D721Med (cell line): ENCODE measurements around the gene SHROOM4.

Experiments
- DNase-seq: peaks from one replicate; pipeline ENCODE4 v3.0.0; 2011; ENCODE audit warnings: low spot score; ENCODE audit not compliant: insufficient read length
- FAIRE-seq: peaks from 2 replicates; lab custom pipeline; 2011; peaks lifted over from hg19 to GRCh38; lab: Jason Lieb, UNC
- TF ChIP-seq, protein P1 (sequence below): IDR thresholded peaks from 2 replicates; pipeline ENCODE4 v1.5.1; 2012; ENCODE audit warnings: mild to moderate bottlenecking, control low read depth; ENCODE audit not compliant: insufficient read depth; ENCODE audit errors: missing control alignments

The SHROOM4 gene, protein sequence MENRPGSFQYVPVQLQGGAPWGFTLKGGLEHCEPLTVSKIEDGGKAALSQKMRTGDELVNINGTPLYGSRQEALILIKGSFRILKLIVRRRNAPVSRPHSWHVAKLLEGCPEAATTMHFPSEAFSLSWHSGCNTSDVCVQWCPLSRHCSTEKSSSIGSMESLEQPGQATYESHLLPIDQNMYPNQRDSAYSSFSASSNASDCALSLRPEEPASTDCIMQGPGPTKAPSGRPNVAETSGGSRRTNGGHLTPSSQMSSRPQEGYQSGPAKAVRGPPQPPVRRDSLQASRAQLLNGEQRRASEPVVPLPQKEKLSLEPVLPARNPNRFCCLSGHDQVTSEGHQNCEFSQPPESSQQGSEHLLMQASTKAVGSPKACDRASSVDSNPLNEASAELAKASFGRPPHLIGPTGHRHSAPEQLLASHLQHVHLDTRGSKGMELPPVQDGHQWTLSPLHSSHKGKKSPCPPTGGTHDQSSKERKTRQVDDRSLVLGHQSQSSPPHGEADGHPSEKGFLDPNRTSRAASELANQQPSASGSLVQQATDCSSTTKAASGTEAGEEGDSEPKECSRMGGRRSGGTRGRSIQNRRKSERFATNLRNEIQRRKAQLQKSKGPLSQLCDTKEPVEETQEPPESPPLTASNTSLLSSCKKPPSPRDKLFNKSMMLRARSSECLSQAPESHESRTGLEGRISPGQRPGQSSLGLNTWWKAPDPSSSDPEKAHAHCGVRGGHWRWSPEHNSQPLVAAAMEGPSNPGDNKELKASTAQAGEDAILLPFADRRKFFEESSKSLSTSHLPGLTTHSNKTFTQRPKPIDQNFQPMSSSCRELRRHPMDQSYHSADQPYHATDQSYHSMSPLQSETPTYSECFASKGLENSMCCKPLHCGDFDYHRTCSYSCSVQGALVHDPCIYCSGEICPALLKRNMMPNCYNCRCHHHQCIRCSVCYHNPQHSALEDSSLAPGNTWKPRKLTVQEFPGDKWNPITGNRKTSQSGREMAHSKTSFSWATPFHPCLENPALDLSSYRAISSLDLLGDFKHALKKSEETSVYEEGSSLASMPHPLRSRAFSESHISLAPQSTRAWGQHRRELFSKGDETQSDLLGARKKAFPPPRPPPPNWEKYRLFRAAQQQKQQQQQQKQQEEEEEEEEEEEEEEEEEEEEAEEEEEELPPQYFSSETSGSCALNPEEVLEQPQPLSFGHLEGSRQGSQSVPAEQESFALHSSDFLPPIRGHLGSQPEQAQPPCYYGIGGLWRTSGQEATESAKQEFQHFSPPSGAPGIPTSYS (N-terminal part only)

DNA sequence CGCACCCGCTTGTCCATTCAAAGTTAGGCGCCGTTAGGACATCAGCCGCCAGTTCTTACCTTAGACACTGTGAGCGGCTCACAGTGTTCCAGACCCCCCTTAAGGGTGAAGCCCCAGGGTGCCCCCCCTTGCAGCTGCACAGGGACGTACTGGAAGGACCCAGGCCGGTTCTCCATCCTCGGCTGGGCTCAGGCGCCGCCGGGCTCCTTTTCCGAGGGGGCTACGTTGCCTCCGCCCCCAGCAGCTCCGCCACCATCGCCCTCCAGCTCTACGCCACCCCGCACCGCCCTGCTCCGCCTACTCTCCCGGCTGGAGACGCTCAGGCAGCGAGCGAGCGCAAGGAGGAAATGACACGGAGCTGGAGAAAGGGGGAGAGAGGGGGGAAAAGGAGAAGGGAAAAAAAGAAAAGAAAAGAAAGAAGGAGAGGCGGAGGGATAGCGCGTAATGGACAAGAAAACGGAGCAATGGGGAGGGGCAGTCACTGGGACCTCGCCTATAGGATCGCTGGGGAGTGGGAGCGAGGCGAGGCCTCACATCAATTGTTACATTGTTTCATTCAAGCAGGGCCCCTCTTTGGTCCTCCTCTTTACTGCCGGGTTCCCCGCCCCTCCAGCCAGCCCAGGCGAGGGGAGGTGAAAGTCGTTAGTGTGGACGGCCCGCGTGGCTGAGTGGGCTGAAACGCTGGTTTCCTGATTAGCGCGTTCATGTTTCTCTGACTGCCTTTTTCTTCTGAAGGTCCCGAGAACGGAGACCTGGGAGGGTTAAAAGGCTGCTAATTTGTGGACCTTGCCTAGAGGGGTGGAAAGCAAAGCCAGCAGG is at the start of gene SHROOM4:
Gene SHROOM4 (minus strand): TSS at position 352 of the 819 bp plus-strand sequence. CDS start 176 bp downstream, at position 176.
- TF ChIP-seq, protein P1, sequence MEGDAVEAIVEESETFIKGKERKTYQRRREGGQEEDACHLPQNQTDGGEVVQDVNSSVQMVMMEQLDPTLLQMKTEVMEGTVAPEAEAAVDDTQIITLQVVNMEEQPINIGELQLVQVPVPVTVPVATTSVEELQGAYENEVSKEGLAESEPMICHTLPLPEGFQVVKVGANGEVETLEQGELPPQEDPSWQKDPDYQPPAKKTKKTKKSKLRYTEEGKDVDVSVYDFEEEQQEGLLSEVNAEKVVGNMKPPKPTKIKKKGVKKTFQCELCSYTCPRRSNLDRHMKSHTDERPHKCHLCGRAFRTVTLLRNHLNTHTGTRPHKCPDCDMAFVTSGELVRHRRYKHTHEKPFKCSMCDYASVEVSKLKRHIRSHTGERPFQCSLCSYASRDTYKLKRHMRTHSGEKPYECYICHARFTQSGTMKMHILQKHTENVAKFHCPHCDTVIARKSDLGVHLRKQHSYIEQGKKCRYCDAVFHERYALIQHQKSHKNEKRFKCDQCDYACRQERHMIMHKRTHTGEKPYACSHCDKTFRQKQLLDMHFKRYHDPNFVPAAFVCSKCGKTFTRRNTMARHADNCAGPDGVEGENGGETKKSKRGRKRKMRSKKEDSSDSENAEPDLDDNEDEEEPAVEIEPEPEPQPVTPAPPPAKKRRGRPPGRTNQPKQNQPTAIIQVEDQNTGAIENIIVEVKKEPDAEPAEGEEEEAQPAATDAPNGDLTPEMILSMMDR, result no peak
- FAIRE-seq (no peak), DNase-seq (no peak)

DNA sequence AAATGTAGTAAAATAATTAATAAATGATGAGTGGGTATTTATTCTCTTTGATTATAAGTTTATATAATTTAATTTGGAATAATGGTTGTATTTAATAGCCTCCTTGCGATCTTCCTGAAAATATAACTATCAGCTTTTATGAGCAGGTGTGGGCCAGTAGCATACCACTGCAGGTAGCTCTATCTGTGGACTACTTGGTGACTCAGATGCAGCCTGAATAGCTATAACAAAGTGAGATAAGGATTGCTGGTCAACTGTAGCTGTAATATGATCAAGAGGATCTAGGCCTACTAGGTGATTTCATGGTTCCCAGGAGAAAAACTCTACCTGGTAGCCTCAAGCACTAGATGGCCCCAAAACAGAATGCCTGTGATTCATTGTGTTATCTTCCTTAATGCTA is 49.5 kb upstream of the SHROOM4 start:
- TF ChIP-seq, protein P1, result no peak
- FAIRE-seq, result no peak
- DNase-seq, result no peak

DNA sequence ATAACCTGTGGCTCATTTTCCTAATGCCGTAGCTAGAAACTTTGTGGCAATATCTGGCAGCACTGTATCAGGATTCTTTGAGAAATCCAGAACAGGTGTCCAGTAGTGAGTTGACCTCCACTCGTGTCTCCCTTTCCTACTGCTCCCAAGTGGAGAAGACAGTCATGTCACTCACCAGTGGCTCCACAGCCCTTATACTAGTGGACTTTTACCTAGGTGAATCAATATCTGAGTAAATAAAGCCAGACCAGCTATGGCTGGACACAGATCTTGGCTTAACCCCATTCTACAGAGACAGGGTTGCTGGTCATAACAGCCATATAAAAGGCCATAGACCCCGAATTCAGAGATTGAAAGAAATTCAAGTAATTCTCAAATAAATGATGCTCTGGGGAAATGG is 46.5 kb upstream of the SHROOM4 start:
- TF ChIP-seq, protein P1, result no peak
- DNase-seq, result no peak
- FAIRE-seq, result no peak

DNA sequence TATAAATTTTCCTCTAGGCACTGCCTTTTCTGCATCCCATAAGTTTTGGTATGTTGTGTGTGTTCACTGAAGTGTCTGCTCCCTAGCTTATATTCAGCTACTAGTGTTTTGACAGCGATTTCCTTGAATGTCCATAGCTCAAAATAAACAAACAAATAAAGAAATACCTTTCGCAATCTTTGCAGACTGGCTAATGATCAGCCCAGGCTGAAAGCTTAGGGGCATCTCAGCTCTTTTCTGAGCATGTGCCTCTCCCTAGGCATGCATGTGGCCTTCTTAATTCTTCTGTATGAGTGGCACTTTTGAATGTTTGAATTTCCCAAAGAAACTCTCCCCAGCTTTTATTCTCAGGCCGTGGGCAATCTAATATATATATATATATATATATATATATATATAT is 44.6 kb upstream of the SHROOM4 start:
- TF ChIP-seq, protein P1, result no peak
- no peak for FAIRE-seq
- DNase-seq, result no peak

DNA sequence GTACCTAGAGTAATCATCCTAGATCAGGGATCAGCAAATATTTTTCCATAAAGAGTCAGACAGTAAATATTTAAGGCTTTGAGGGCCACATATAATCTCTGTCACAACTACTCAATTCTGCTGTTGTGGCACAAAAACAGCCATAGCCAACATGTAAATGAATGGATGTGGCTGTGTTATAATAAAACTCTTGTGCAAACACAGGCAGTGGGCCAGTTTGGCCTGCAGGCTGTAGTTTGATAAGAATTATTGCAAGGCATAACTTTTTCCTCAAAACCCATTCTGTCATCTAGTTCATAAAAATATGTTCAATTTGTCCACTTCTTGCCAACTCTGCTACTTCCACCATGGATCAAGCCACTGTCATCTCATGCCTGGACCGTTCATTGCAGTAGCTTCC is 39.4 kb upstream of the SHROOM4 start:
- FAIRE-seq, result no peak
- no peak for DNase-seq
- TF ChIP-seq, protein P1, result no peak

DNA sequence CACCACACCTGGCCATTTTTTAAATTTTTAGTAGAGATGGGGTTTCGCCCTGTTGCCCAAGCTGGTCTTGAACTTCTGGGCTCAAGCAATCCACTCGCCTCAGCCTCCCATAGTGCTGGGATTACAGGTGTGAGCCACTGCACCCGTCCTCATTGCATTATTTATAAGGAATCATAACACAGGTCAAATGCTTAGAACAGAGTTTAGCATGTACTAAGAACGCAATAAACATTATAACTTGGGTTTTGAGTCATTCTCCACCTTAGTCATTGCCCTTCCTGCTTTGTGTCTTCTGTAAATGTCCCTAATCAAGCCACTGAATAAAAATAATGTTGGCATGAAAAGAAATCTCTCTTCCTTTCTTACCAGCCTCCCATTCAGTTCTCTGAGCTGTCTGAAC is 38.5 kb upstream of the SHROOM4 start:
- TF ChIP-seq, protein P1, result no peak
- FAIRE-seq (no peak), DNase-seq (no peak)
